K562 (cell line): ENCODE results near the gene MXD3. TPM values are rescaled to one million over a fixed set of nuclear protein-coding genes. Genes with fewer than 3 reads are reported as not detected.

Source experiments
- CBX3 ChIP-seq, 2 experiments: IDR thresholded peaks; 1 replicate in 1 of 2; 2 replicates in 1 of 2; pipeline ENCODE4 v1.6.1; 2012; ENCODE audit warnings: inconsistent platforms in 2 of 2, low read length in 2 of 2, borderline replicate concordance in 1 of 2, control low read depth in 1 of 2
- DACH1 ChIP-seq: fragments of 450-650 bp; IDR thresholded peaks from 2 replicates; pipeline ENCODE4 v1.6.1; 2018; ENCODE audit not compliant: partially characterized antibody
- ELF4 ChIP-seq: fragments of 450-650 bp; formaldehyde crosslinking; IDR thresholded peaks from 2 replicates; pipeline ENCODE4 v1.4.0; 2022; ENCODE audit warnings: missing genetic modification characterization
- EP300 ChIP-seq: IDR thresholded peaks from 2 replicates; pipeline ENCODE4 v1.6.1; 2012; ENCODE audit warnings: low read length, improper control_type of control experiment
- KDM1A ChIP-seq, 2 experiments: fragments of 450-650 bp; IDR thresholded peaks; 2 replicates each; pipeline ENCODE4 v1.6.1; 2016; ENCODE audit warnings: mild to moderate bottlenecking in 2 of 2
- MEF2D ChIP-seq: conservative IDR thresholded peaks from 2 replicates; pipeline ENCODE4 v1.6.1; 2016; ENCODE audit warnings: low read depth, missing genetic modification characterization, missing compliant biosample characterization
- NFE2L1 ChIP-seq: fragments of 450-650 bp; IDR thresholded peaks from 2 replicates; pipeline ENCODE4 v1.6.1; 2016; ENCODE audit warnings: missing genetic modification characterization, low read depth, mild to moderate bottlenecking, missing compliant biosample characterization, moderate library complexity, borderline replicate concordance
- PPARD ChIP-seq: fragments of 250-450 bp; sonication (Bioruptor Pico); IDR thresholded peaks from 2 replicates; pipeline ENCODE4 v1.8.0; 2022; ENCODE audit warnings: inconsistent platforms, mild to moderate bottlenecking, moderate library complexity
- SAFB2 ChIP-seq: fragments of 200-400 bp; formaldehyde crosslinking; IDR thresholded peaks from 2 replicates; pipeline ENCODE4 v1.6.1; 2018; ENCODE audit warnings: borderline replicate concordance, low read length, low read depth, moderate library complexity; ENCODE audit not compliant: severe bottlenecking
- SMAD1 ChIP-seq: fragments of 150-350 bp; IDR thresholded peaks from 2 replicates; pipeline ENCODE4 v1.6.1; 2014; ENCODE audit warnings: low read length, low read depth; ENCODE audit not compliant: partially characterized antibody
- SRSF1 ChIP-seq: fragments of 200-400 bp; formaldehyde crosslinking; IDR thresholded peaks from 2 replicates; pipeline ENCODE4 v1.6.1; 2017; ENCODE audit warnings: mild to moderate bottlenecking, low read depth, low read length, moderate library complexity
- ZBTB7A ChIP-seq: IDR thresholded peaks from 2 replicates; pipeline ENCODE4 v1.6.1; 2011; ENCODE audit warnings: low read depth, mild to moderate bottlenecking, low read length, moderate library complexity, borderline replicate concordance; ENCODE audit not compliant: control insufficient read depth
- ZNF146 ChIP-seq: IDR thresholded peaks from one replicate; pipeline ENCODE4 v1.6.1; 2018; ENCODE audit warnings: missing compliant biosample characterization; ENCODE audit not compliant: unreplicated experiment
- ZNF311 ChIP-seq: fragments of 250-450 bp; sonication (Bioruptor Pico); IDR thresholded peaks from 2 replicates; pipeline ENCODE4 v1.4.0; 2020; ENCODE audit warnings: mild to moderate bottlenecking, moderate library complexity
- ZNF445 ChIP-seq: fragments of 250-450 bp; sonication (Bioruptor Pico); IDR thresholded peaks from 2 replicates; pipeline ENCODE4 v1.4.0; 2020; ENCODE audit warnings: low read depth, mild to moderate bottlenecking, moderate library complexity
- ZNF586 ChIP-seq: fragments of 450-650 bp; formaldehyde crosslinking; conservative IDR thresholded peaks from 2 replicates; pipeline ENCODE4 v1.4.0; 2020; ENCODE audit warnings: mild to moderate bottlenecking, moderate library complexity
- polyA plus RNA-seq, 8 experiments: library from polyadenylated mRNA; depleted of rRNA in 4 of 8; stranded (reverse) in 5 of 8; unstranded in 3 of 8; fragments of >200 nt; fragmentation: Nextera tagmentation in 2 of 8; fragmentation: Illumina TruSeq in 1 of 8; extraction: Ambion mirVana in 2 of 8; extraction: Trizol in 1 of 8; gene quantifications; 2 replicates each; pipeline versions ENCODE4 v1.2.1 to v1.2.3, GENCODE V29; 2011 to 2014; ENCODE audit warnings: inconsistent platforms in 1 of 8, missing spikeins in 1 of 8
- total RNA-seq, 7 experiments: library from RNA; depleted of rRNA in 6 of 7; stranded (reverse); fragments of >200 nt in 6 of 7; fragmentation: Illumina TruSeq in 2 of 7; extraction: Trizol in 2 of 7; gene quantifications; 2 replicates each; pipeline versions ENCODE4 v1.2.1 to v1.2.3, GENCODE V29; 2011 to 2021; ENCODE audit warnings: low replicate concordance in 1 of 7
- TF ChIP-seq, protein P1 (sequence below), 2 experiments: fragments of 450-650 bp; formaldehyde crosslinking in 1 of 2; IDR thresholded peaks; 2 replicates each; pipeline versions ENCODE4 v1.4.0 to v1.6.1; 2014 to 2020; ENCODE audit warnings: mild to moderate bottlenecking in 2 of 2, borderline replicate concordance in 1 of 2, low read depth in 1 of 2
- TF ChIP-seq, protein P2 (sequence below): sonication (generic); formaldehyde crosslinking; IDR thresholded peaks from 2 replicates; pipeline ENCODE4 v1.8.0; 2023; ENCODE audit warnings: mild to moderate bottlenecking, missing genetic modification reagents

Gene MXD3
- total and polyA plus RNA-seq, 9 of the 15 experiments (the other 6 are each of a cell fraction or from before 2014, with no cell fraction given): 0.28 to 24.8 (median 4.5) TPM

DNA sequence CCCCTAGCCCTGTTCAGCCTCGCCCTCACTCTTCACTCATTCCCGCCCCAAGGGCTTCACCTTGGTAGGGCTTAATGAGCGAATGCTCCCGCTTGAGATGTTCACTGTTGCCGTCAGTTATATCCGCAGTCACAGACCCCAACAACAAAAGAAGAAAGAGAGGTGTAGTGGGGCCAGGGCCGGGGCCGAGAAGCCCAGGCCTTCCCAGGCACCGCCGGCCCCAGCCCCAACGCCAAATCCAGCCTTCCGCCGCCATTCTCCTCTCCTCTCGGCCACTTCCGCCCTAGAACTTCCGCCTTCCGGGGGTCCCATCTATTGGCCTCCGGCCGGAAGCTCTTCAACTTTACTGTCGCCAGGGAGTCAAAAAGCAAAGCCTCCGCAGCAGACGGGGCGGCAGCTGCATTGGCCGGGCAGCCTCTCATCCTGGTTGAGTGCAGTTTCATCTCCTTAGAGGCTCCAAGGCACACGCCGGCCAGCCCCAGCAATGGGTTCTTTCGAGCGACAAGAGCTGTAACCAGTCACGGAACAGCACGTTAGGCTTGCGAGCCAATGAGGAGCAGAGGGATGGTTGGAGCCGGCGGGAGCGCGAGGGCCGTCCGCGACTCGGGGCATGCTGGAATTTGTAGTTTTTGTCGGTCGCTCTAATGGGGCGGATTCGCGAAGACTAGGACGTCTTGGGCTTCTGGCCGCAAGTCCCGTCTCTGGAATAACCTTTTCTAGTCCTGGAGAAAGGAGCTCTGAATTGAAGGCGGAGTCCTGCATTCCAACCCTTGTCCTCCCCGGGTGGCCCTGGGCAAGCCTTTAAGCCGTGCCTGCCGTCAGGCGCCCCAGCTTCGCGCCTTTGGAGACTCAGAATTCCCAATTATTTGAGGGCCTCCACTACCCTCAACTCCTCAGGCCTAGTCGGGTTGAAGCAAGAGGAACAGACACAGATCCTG, 40.0 kb upstream of the MXD3 start, which contains the start of gene LMAN2 (continued):
- TF ChIP-seq, protein P1, sequence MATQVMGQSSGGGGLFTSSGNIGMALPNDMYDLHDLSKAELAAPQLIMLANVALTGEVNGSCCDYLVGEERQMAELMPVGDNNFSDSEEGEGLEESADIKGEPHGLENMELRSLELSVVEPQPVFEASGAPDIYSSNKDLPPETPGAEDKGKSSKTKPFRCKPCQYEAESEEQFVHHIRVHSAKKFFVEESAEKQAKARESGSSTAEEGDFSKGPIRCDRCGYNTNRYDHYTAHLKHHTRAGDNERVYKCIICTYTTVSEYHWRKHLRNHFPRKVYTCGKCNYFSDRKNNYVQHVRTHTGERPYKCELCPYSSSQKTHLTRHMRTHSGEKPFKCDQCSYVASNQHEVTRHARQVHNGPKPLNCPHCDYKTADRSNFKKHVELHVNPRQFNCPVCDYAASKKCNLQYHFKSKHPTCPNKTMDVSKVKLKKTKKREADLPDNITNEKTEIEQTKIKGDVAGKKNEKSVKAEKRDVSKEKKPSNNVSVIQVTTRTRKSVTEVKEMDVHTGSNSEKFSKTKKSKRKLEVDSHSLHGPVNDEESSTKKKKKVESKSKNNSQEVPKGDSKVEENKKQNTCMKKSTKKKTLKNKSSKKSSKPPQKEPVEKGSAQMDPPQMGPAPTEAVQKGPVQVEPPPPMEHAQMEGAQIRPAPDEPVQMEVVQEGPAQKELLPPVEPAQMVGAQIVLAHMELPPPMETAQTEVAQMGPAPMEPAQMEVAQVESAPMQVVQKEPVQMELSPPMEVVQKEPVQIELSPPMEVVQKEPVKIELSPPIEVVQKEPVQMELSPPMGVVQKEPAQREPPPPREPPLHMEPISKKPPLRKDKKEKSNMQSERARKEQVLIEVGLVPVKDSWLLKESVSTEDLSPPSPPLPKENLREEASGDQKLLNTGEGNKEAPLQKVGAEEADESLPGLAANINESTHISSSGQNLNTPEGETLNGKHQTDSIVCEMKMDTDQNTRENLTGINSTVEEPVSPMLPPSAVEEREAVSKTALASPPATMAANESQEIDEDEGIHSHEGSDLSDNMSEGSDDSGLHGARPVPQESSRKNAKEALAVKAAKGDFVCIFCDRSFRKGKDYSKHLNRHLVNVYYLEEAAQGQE (IDR thresholded peaks at IDR 0.05; ENCODE audit: borderline replicate concordance): no peak
- TF ChIP-seq, protein P1 (CRISPR knock-in tag; IDR thresholded peaks at IDR 0.05; ENCODE audit: low read depth): no peak
- peak; percentile 97 for TF ChIP-seq ELF4
- 0 out of 2 replicates have a peak, but pooled peaks have one; percentile 21 for TF ChIP-seq MEF2D (tag)
- TF ChIP-seq SRSF1: no peak
- TF ChIP-seq CBX3 (IDR thresholded peaks at IDR 0.05; ENCODE audit: borderline replicate concordance in 1 of 2, low read length in 2 of 2): peak in 1 of 2 experiments; percentile 72; a peak in 2 of 3 replicates
- no peak for TF ChIP-seq PPARD (CRISPR knock-in tag)
- TF ChIP-seq, protein P2, sequence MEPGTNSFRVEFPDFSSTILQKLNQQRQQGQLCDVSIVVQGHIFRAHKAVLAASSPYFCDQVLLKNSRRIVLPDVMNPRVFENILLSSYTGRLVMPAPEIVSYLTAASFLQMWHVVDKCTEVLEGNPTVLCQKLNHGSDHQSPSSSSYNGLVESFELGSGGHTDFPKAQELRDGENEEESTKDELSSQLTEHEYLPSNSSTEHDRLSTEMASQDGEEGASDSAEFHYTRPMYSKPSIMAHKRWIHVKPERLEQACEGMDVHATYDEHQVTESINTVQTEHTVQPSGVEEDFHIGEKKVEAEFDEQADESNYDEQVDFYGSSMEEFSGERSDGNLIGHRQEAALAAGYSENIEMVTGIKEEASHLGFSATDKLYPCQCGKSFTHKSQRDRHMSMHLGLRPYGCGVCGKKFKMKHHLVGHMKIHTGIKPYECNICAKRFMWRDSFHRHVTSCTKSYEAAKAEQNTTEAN: no peak
- no peak for TF ChIP-seq SAFB2
- no peak for TF ChIP-seq SMAD1
- TF ChIP-seq EP300: peak; percentile 11; the same call in 1 of the 2 replicates
- no peak for TF ChIP-seq ZNF586 (CRISPR knock-in tag)
- TF ChIP-seq NFE2L1: no peak
- no peak for TF ChIP-seq KDM1A (IDR thresholded peaks at IDR 0.05)
- TF ChIP-seq ZNF445 (CRISPR knock-in tag): no peak
- no peak for TF ChIP-seq DACH1
- TF ChIP-seq ZBTB7A: 0 out of 2 replicates have a peak, but pooled peaks have one; percentile 25
- no peak for TF ChIP-seq ZNF146 (CRISPR knock-in tag)
- TF ChIP-seq ZNF311 (CRISPR knock-in tag): no peak
